Ascending aorta (tissue), 2 donors: ENCODE results near the gene DMRTA1. TPM values are rescaled to one million over a fixed set of nuclear protein-coding genes. Genes with fewer than 3 reads are reported as not detected.
"Not testable (repeated sequence)": the region's sequence is repeated elsewhere in the genome, so short reads cannot be mapped to it uniquely, and the experiment has no call there.

Experiments used
- DNase-seq, 2 donors: peaks; one replicate each; pipeline ENCODE4 v3.0.0-alpha.2; 2019; ENCODE audit warnings: low spot score in 2 of 2
- H3K27ac ChIP-seq, 2 donors: fragments of 200-600 bp; sonication (generic); one replicate each; pipeline ENCODE4 v1.5.1; 2016 to 2017; ENCODE audit warnings: mild to moderate bottlenecking in 1 of 2
- H3K27me3 ChIP-seq: fragments of 200-600 bp; sonication (generic); one replicate; pipeline ENCODE4 v1.5.1; 2017
- H3K36me3 ChIP-seq, 2 donors: fragments of 200-600 bp; sonication (generic); one replicate each; pipeline ENCODE4 v1.5.1; 2016
- H3K4me1 ChIP-seq, 2 donors: fragments of 200-600 bp; sonication (generic); one replicate each; pipeline ENCODE4 v1.5.1; 2016 to 2017; ENCODE audit warnings: mild to moderate bottlenecking in 1 of 2
- H3K4me3 ChIP-seq, 2 donors: fragments of 200-600 bp; sonication (generic); one replicate each; pipeline ENCODE4 v1.5.1; 2016 to 2017; ENCODE audit warnings: mild to moderate bottlenecking in 1 of 2
- H3K9me3 ChIP-seq, 2 donors: fragments of 200-600 bp; sonication (generic); one replicate each; pipeline ENCODE4 v1.5.1; 2016
- CTCF ChIP-seq, 3 experiments: fragments of 200-600 bp in 2 of 3; fragments of 450-650 bp in 1 of 3; sonication (generic) in 2 of 3; IDR thresholded peaks; one replicate each; pipeline ENCODE4 v1.5.1; 2016 to 2019; ENCODE audit warnings: antibody characterized with exemption in 3 of 3, mild to moderate bottlenecking in 1 of 3, moderate library complexity in 1 of 3
- intact Hi-C: fragments of 100-400 bp; cut with DNase I; formaldehyde crosslinking; loops from one replicate; pipeline ENCODE4 v1.15.1; 2023
- total RNA-seq: library from RNA; depleted of rRNA; stranded (reverse); fragments of >200 nt; gene quantifications from one replicate; pipeline ENCODE4 v1.1.0, GENCODE V29; 2016

The DMRTA1 gene
- total RNA-seq, 1 donor from 2014 or later: not detected

DNA sequence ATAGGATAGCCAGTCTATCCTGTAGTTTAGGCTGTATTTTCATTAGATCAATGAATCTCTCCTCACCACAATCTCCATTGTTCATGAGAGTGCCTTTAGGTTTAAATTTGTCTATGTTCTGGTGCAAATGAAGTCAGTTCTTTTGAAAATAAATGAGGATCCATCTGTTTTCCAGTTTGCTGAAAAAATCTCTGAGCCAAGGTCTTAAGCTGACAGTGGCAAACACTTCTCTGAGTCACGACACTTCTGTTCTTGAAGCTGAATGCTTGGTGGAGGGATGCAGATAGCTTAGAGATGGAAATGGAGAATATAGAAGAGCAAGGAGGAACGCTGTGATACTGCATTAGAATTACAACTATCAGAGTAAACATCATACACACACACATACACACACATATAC is 34.9 kb downstream of the DMRTA1 start:
- no peaks in the 10 kb centered on the region for H3K4me1 ChIP-seq
- intact Hi-C loops: no loop called here
- H3K4me3 ChIP-seq: no peak overlapping the region
- H3K9me3 ChIP-seq: no peaks in the 10 kb centered on the region
- DNase-seq: no peak
- no peak for TF ChIP-seq CTCF (IDR thresholded peaks at IDR 0.05)
- no peak overlapping the region for H3K27ac ChIP-seq
- H3K27me3 ChIP-seq: no peaks in the 10 kb centered on the region
- no peaks in the 10 kb centered on the region for H3K36me3 ChIP-seq

- DNase-seq: no peak
- no peaks in the 10 kb centered on the region for H3K4me1 ChIP-seq
- H3K4me3 ChIP-seq: no peak overlapping the region
- H3K36me3 ChIP-seq: no peaks in the 10 kb centered on the region
- H3K9me3 ChIP-seq: no peaks in the 10 kb centered on the region
- H3K27ac ChIP-seq: no peak overlapping the region
- no peak for TF ChIP-seq CTCF (IDR thresholded peaks at IDR 0.05)
- no peaks in the 10 kb centered on the region for H3K27me3 ChIP-seq
- intact Hi-C loops: no loop called here
Measured at GRCh38 chr9:22483528-22484070, 37.0 kb downstream of the DMRTA1 start.

DNA sequence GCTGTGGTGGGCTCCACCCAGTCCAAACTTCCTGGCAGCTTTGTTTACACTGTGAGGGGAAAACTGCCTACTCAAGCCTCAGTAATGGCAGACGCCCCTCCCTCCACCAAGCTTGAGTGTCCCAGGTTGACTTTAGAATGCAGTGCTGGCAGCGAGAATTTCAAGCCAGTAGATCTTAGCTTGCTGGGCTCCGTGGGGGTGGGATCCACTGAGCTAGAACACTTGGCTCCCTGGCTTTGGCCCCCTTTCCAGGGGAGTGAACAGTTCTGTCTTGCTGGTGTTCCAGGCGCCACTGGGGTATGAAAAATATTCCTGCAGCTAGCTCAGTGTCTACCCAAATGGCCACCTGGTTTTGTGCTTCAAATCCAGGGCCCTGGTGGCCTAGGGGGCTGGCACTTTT is 49.6 kb downstream of the DMRTA1 start:
- DNase-seq, H3K4me1 ChIP-seq, H3K4me3 ChIP-seq, intact Hi-C loops, H3K36me3 ChIP-seq, H3K9me3 ChIP-seq, H3K27me3 ChIP-seq, H3K27ac ChIP-seq: not testable (repeated sequence)
